ENCODE data around the gene THADA.

The THADA gene

GRCh38 chr2:43210467-43211303 is 385.2 kb downstream of the THADA start:
- no peaks in the 10 kb centered on the region for H3K36me3 ChIP-seq (ENCODE audit: control insufficient read depth, insufficient read depth, low read length, severe bottlenecking)
- H3K9ac ChIP-seq (ENCODE audit: low read length) = peak overlapping the region; percentile 45
- H3K27me3 ChIP-seq (replicated peaks; ENCODE audit: control insufficient read depth, insufficient read depth, low read length) = no peaks in the 10 kb centered on the region
- no peak overlapping the region for H3K4me3 ChIP-seq (ENCODE audit: low read length)
- peaks cover 13% of the 10 kb centered on the region for H3K4me1 ChIP-seq (ENCODE audit: control insufficient read depth, insufficient read depth, low read length)
- no peaks in the 10 kb centered on the region for H3K9me3 ChIP-seq (ENCODE audit: control insufficient read depth, low read length)
- DNase-seq (ENCODE audit: low read depth) = no peak

- Histone ChIP-seq H3K27me3 (replicated peaks; ENCODE audit: control insufficient read depth, insufficient read depth, low read length) (no peaks in the 10 kb centered on the region), H3K36me3 (ENCODE audit: control insufficient read depth, insufficient read depth, low read length, severe bottlenecking) (no peaks in the 10 kb centered on the region), H3K9me3 (ENCODE audit: control insufficient read depth, low read length) (no peaks in the 10 kb centered on the region), H3K4me1 (ENCODE audit: control insufficient read depth, insufficient read depth, low read length) (peaks cover 13% of the 10 kb centered on the region), H3K4me3 (ENCODE audit: low read length) (no peak overlapping the region), H3K9ac (ENCODE audit: low read length) (no peak overlapping the region)
- DNase-seq (ENCODE audit: low read depth) = no peak
Observed at GRCh38 chr2:43210125-43210466, 385.7 kb downstream of the THADA start.

- H3K9me3 ChIP-seq (ENCODE audit: control insufficient read depth, low read length) = no peaks in the 10 kb centered on the region
- H3K27me3 ChIP-seq (replicated peaks; ENCODE audit: control insufficient read depth, insufficient read depth, low read length) = no peaks in the 10 kb centered on the region
- H3K4me1 ChIP-seq (ENCODE audit: control insufficient read depth, insufficient read depth, low read length) = peaks cover 13% of the 10 kb centered on the region
- H3K9ac ChIP-seq (ENCODE audit: low read length) = no peak overlapping the region
- no peak for DNase-seq (ENCODE audit: low read depth)
- no peak overlapping the region for H3K4me3 ChIP-seq (ENCODE audit: low read length)
- H3K36me3 ChIP-seq (ENCODE audit: control insufficient read depth, insufficient read depth, low read length, severe bottlenecking) = no peaks in the 10 kb centered on the region
Observed at GRCh38 chr2:43209204-43209717, 386.6 kb downstream of the THADA start.

- Histone ChIP-seq H3K9ac (ENCODE audit: low read length) (no peak overlapping the region), H3K36me3 (ENCODE audit: control insufficient read depth, insufficient read depth, low read length, severe bottlenecking) (no peaks in the 10 kb centered on the region), H3K4me1 (ENCODE audit: control insufficient read depth, insufficient read depth, low read length) (peaks cover 11% of the 10 kb centered on the region), H3K4me3 (ENCODE audit: low read length) (no peak overlapping the region), H3K27me3 (replicated peaks; ENCODE audit: control insufficient read depth, insufficient read depth, low read length) (no peaks in the 10 kb centered on the region), H3K9me3 (ENCODE audit: control insufficient read depth, low read length) (no peaks in the 10 kb centered on the region)
- DNase-seq (ENCODE audit: low read depth) = no peak
Observed at GRCh38 chr2:43207553-43208300, 388.1 kb downstream of the THADA start.

GRCh38 chr2:43206602-43207001 is 389.2 kb downstream of the THADA start:
- DNase-seq (ENCODE audit: low read depth) = no peak
- Histone ChIP-seq H3K4me1 (ENCODE audit: control insufficient read depth, insufficient read depth, low read length) (peaks cover 11% of the 10 kb centered on the region), H3K36me3 (ENCODE audit: control insufficient read depth, insufficient read depth, low read length, severe bottlenecking) (no peaks in the 10 kb centered on the region), H3K4me3 (ENCODE audit: low read length) (no peak overlapping the region), H3K9ac (ENCODE audit: low read length) (no peak overlapping the region), H3K9me3 (ENCODE audit: control insufficient read depth, low read length) (no peaks in the 10 kb centered on the region), H3K27me3 (replicated peaks; ENCODE audit: control insufficient read depth, insufficient read depth, low read length) (no peaks in the 10 kb centered on the region)

- DNase-seq (ENCODE audit: low read depth) = no peak
- no peaks in the 10 kb centered on the region for H3K36me3 ChIP-seq (ENCODE audit: control insufficient read depth, insufficient read depth, low read length, severe bottlenecking)
- no peak overlapping the region for H3K9ac ChIP-seq (ENCODE audit: low read length)
- no peak overlapping the region for H3K4me3 ChIP-seq (ENCODE audit: low read length)
- no peaks in the 10 kb centered on the region for H3K27me3 ChIP-seq (replicated peaks; ENCODE audit: control insufficient read depth, insufficient read depth, low read length)
- H3K9me3 ChIP-seq (ENCODE audit: control insufficient read depth, low read length) = no peaks in the 10 kb centered on the region
- no peaks in the 10 kb centered on the region for H3K4me1 ChIP-seq (ENCODE audit: control insufficient read depth, insufficient read depth, low read length)
Observed at GRCh38 chr2:43203373-43203772, 392.5 kb downstream of the THADA start.

- no peaks in the 10 kb centered on the region for H3K36me3 ChIP-seq (ENCODE audit: control insufficient read depth, insufficient read depth, low read length, severe bottlenecking)
- no peaks in the 10 kb centered on the region for H3K27me3 ChIP-seq (replicated peaks; ENCODE audit: control insufficient read depth, insufficient read depth, low read length)
Observed at GRCh38 chr2:43202289-43202688, 393.5 kb downstream of the THADA start.

GRCh38 chr2:43201497-43201896 is 394.3 kb downstream of the THADA start:
- H3K4me3 ChIP-seq (ENCODE audit: low read length) = no peak overlapping the region
- no peaks in the 10 kb centered on the region for H3K27me3 ChIP-seq (replicated peaks; ENCODE audit: control insufficient read depth, insufficient read depth, low read length)
- H3K9me3 ChIP-seq (ENCODE audit: control insufficient read depth, low read length) = no peaks in the 10 kb centered on the region
- no peaks in the 10 kb centered on the region for H3K36me3 ChIP-seq (ENCODE audit: control insufficient read depth, insufficient read depth, low read length, severe bottlenecking)
- no peaks in the 10 kb centered on the region for H3K4me1 ChIP-seq (ENCODE audit: control insufficient read depth, insufficient read depth, low read length)
- H3K9ac ChIP-seq (ENCODE audit: low read length) = no peak overlapping the region
- DNase-seq (ENCODE audit: low read depth) = no peak

More at GRCh38 chr2:43202289-43202688, 393.5 kb downstream of the THADA start:
- DNase-seq (ENCODE audit: low read depth) = no peak
- H3K9me3 ChIP-seq (ENCODE audit: control insufficient read depth, low read length) = no peaks in the 10 kb centered on the region
- H3K9ac ChIP-seq (ENCODE audit: low read length) = no peak overlapping the region
- H3K4me1 ChIP-seq (ENCODE audit: control insufficient read depth, insufficient read depth, low read length) = no peaks in the 10 kb centered on the region
- no peak overlapping the region for H3K4me3 ChIP-seq (ENCODE audit: low read length)

GRCh38 chr2:43201016-43201415 is 394.8 kb downstream of the THADA start:
- no peak overlapping the region for H3K9ac ChIP-seq (ENCODE audit: low read length)
- H3K27me3 ChIP-seq (replicated peaks; ENCODE audit: control insufficient read depth, insufficient read depth, low read length) = no peaks in the 10 kb centered on the region
- H3K4me3 ChIP-seq (ENCODE audit: low read length) = no peak overlapping the region
- H3K36me3 ChIP-seq (ENCODE audit: control insufficient read depth, insufficient read depth, low read length, severe bottlenecking) = no peaks in the 10 kb centered on the region
- DNase-seq (ENCODE audit: low read depth) = no peak
- no peaks in the 10 kb centered on the region for H3K4me1 ChIP-seq (ENCODE audit: control insufficient read depth, insufficient read depth, low read length)
- H3K9me3 ChIP-seq (ENCODE audit: control insufficient read depth, low read length) = no peaks in the 10 kb centered on the region

- no peaks in the 10 kb centered on the region for H3K9me3 ChIP-seq (ENCODE audit: control insufficient read depth, low read length)
- no peak overlapping the region for H3K9ac ChIP-seq (ENCODE audit: low read length)
- DNase-seq (ENCODE audit: low read depth) = no peak
- H3K4me1 ChIP-seq (ENCODE audit: control insufficient read depth, insufficient read depth, low read length) = no peaks in the 10 kb centered on the region
- no peaks in the 10 kb centered on the region for H3K27me3 ChIP-seq (replicated peaks; ENCODE audit: control insufficient read depth, insufficient read depth, low read length)
- no peak overlapping the region for H3K4me3 ChIP-seq (ENCODE audit: low read length)
- H3K36me3 ChIP-seq (ENCODE audit: control insufficient read depth, insufficient read depth, low read length, severe bottlenecking) = no peaks in the 10 kb centered on the region
Observed at GRCh38 chr2:43199492-43200488, 396.0 kb downstream of the THADA start.
